ENCODE measurements around the gene DENND4C.
"Not testable (repeated sequence)": the region's sequence is repeated elsewhere in the genome, so short reads cannot be mapped to it uniquely, and the experiment has no call there.

DENND4C gene

GRCh38 chr9:19372567-19372966 is 142.1 kb downstream of the DENND4C start:
- DNase-seq (ENCODE audit: low read depth), result no peak

- DNase-seq (ENCODE audit: low read depth), result no peak
Measured at GRCh38 chr9:19373527-19373926, 143.0 kb downstream of the DENND4C start.

- no peak for DNase-seq (ENCODE audit: low read depth)
Measured at GRCh38 chr9:19375538-19375937, 145.0 kb downstream of the DENND4C start.

- DNase-seq (ENCODE audit: low read depth), result no peak
Measured at GRCh38 chr9:19376931-19377330, 146.4 kb downstream of the DENND4C start.

DNA sequence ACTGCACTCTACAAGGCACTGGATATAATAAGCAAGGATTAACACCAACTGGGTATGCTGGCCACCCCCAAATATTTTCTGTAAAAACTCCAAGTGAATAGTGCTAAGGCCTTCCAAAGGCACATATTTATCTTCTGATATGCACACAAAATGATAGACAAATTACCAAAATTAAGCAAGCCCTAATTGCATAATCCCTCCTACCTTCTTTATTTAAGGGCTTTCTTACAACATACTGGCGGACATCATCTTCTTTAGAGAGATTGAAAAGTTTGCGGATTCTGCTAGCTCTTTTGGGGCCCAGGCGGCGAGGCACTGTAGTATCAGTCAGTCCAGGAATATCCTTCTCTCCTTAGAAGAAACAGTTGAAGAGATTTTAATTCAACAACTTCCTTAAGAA is 147.7 kb downstream of the DENND4C start:
- DNase-seq (ENCODE audit: low read depth), result no peak

- no peak for DNase-seq (ENCODE audit: low read depth)
Measured at GRCh38 chr9:19378647-19379046, 148.2 kb downstream of the DENND4C start.

GRCh38 chr9:19379283-19379682 is 148.8 kb downstream of the DENND4C start:
- no peak for DNase-seq (ENCODE audit: low read depth)

DNA sequence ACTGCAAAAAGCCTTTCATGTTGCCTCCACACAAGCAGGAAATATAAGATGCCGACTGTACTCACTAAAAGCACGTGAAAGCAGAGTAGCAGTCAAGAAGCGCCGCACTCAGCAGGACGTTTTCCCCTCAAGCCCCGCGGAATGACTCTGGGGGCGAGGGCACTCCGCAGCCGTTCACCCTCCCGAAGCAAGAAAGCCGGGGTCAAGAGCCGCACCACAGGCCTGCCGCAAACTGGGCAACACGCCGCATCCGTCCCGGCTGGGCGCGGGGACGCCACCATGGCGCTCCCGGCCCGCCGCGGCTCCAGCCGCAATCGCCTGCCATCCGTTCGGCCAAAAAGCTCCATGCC is 149.2 kb downstream of the DENND4C start:
- DNase-seq (ENCODE audit: low read depth), result peak; percentile 19

DNA sequence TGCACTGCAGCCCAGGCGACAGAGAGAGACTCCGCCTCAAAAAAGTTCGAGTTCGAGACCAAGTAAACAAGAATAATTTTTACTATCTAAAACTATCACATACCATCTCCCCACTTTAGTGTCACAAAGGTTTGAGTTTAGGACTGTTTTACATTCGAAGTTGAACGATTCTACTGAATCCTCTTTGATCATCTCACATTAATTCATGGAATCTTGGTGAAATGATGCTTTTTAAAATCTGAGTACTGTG is 150.3 kb downstream of the DENND4C start:
- DNase-seq (ENCODE audit: low read depth), result no peak

GRCh38 chr9:19381656-19382055 is 151.2 kb downstream of the DENND4C start:
- DNase-seq (ENCODE audit: low read depth), result no peak

DNA sequence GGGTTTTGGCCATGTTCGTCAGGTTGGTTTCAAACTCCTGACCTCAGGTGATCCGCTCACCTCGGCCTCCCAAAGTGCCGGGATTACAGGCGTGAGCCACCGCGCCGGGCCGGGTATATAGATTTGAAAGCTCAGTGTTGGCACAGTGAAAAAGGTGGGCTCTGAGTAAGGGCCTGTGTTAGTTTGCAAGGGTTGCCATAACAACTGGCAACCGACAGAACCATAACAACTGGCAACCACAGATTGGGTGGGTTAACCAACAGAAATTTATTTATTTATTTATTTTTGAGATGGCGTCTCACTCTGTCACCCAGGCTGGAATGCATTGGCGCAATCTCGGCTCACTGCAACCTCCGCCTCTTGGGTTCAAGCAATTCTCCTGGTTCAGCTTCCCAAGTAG is 154.7 kb downstream of the DENND4C start:
- not testable (repeated sequence) for DNase-seq (ENCODE audit: low read depth)

GRCh38 chr9:19385786-19386501 is 155.5 kb downstream of the DENND4C start:
- DNase-seq (ENCODE audit: low read depth), result no peak

DNA sequence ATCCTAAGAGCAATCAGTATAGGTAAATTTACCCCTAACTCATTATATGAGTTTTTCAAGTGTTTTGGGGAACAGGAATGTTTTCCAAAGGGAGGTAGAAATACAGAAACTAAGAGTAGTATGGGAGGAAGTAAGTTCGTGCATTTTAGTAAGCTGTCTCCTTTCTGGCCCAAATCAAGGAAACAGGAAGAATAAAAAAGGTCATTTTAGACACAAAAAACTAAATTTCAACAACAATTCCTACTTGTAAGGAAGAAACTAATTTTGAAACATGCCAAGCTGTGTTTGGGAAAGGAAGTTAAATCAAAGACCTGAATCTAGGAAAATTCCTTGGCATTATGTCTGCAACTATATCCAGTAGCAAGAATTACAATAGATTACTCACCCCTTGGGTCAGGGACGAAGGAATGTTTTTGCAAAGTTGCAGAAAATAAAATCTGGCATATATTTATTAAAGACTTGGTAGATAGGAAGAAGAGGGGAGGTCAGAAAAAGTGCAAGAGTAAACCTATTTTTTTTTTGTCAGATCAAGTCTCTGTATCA is 156.1 kb downstream of the DENND4C start:
- DNase-seq (ENCODE audit: low read depth), result no peak

- DNase-seq (ENCODE audit: low read depth), result no peak
Measured at GRCh38 chr9:19387317-19387716, 156.8 kb downstream of the DENND4C start.

DNA sequence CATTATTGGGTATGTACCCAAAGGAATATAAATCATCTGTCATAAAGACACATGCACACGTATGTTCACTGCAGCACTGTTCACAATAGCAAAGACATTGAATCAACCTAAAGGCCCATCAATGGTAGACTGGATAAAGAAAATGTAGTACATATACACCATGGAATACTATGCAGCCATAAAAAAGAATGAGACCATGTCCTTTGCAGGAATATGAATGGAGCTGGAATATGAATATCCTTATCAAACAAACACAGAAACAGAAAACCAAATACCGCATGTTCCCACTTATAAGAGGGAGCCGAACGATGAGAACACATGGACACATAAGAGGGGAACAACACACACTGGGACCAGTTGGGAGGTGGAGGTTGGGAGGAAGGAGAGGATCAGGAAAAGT is 159.0 kb downstream of the DENND4C start:
- DNase-seq (ENCODE audit: low read depth), result not testable (repeated sequence)

DNA sequence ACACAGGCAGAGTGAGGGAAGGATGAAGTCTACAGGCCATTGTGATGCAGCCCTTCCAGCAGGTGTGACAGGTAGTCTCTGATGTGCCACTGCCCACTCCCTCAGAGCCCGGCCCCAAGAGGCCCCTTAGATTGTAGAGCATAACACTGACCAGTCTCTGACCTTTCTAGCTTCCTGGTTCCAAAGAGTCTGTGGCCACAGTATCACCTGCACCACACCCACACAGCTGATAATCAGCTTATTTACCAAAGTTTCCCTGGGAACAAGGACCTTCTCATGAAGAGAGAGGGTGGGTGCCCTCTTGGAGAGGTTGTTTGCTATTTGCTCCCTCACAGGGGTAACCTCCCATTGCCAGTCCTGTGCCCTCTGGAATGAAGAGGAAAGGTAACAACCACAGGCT is 167.4 kb downstream of the DENND4C start:
- DNase-seq (ENCODE audit: low read depth), result no peak

DNA sequence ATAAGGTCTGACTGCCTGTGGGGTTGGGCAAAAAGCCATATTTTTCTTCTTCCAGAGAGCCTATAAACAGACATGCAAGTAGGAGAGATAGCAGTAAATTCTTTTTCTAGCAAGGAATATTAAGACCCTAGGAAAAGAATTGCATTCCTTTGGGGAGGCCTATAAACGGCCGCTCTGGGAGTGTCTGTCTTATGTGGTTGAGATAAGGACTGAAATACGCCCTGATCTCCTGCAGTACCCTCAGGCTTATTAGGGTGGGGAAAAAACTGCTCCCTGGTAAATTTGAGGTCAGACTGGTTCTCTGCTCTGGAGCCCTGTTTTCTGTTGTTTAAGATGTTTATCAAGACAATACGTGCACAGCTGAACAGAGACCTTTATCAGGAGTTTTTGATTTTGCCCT is 172.7 kb downstream of the DENND4C start:
- not testable (repeated sequence) for DNase-seq (ENCODE audit: low read depth)

DNA sequence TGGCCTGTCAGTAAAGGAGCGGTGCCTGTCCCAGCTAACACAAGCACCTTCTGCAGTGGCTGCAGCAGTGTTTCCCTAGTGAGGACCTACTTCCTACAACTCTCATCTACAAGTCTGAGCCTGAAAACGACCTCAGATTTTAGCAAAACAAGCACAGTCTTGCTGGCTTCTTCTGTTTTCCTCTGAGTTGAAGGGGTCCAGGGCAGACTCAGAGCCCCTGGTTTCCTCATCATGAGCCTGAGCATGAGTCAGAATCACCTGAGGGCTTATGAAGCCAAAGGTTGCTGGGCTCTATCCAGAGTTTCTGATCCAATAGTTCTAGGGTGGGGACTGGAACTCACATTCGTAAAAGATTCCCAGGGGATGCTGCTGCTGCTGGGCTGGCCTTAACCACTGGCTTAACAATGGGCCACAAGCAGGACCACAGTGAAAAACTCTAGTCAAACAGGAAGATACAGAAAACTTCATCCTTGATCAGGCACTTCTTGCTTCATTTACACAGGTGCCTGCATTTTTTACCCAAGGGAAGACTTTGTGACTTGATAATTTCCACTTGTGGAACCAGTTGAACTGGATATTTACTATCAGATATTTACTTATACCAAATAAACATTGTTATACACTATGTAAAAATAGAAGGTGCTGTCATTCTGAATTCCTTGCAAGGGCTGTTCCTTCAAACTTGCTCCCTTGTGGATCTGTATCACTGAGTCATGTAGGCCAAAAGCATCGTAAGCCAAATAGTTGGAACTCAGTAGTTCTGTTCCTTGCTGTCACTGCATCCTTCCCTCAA is 174.0 kb downstream of the DENND4C start:
- no peak for DNase-seq (ENCODE audit: low read depth)

GRCh38 chr9:19405771-19406170 is 175.3 kb downstream of the DENND4C start:
- DNase-seq (ENCODE audit: low read depth), result no peak

DNA sequence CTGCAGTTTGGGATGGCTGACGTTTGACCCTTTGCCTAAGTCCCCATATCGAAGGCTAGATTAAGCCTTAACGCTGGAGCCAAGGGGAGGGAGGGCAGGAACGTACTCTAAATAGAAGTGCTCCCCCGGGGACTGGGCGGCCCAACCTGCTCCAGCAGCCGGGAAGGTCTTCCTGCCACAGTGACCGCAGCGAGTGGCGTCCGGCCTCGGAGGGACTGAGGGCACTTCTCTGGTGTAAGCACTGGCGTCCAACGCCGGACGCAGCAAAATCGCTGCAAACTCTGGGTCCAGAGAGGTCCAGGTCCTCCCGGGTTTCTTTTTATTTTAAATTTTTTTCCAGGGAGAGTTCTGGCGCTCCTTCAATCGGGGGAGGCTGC is 177.8 kb downstream of the DENND4C start:
- no peak for DNase-seq (ENCODE audit: low read depth)

- DNase-seq (ENCODE audit: low read depth), result peak; percentile 97
Measured at GRCh38 chr9:19408693-19409400, 178.4 kb downstream of the DENND4C start, which contains the start of gene ACER2. TSS of gene ACER2 (plus strand) at chr9:19409009. CDS start at chr9:19409085, 76 bp downstream.

- DNase-seq (ENCODE audit: low read depth), result peak; percentile 0
Measured at GRCh38 chr9:19409401-19410194, 179.1 kb downstream of the DENND4C start.
